Right lobe of liver (tissue), 6 donors: ENCODE measurements around the gene MCUB. TPM values are rescaled to one million over a fixed set of nuclear protein-coding genes. Genes with fewer than 3 reads are reported as not detected.
A peak's percentile ranks its signal among the peaks of the same experiment; 100 is the strongest.

ENCODE experiments used
- ATAC-seq, 4 donors: fragments of 200-7000 bp; cut with Tn5 transposase; one replicate each; pipeline ENCODE4 v1.9.1; 2020; ENCODE audit warnings: mild to moderate bottlenecking in 4 of 4, moderate library complexity in 4 of 4
- DNase-seq, 3 donors: peaks; one replicate each; pipeline ENCODE4 v3.0.0-alpha.2; 2020
- H3K27ac ChIP-seq, 3 donors: fragments of 200-600 bp; one replicate each; pipeline ENCODE4 v1.8.0; 2022
- H3K27me3 ChIP-seq, 2 donors: fragments of 200-600 bp; one replicate each; pipeline ENCODE4 v1.8.0; 2022
- H3K36me3 ChIP-seq, 4 donors: fragments of 200-600 bp; sonication (generic) in 1 of 4; one replicate each; pipeline versions ENCODE4 v1.5.1 to v1.8.0; 2017 to 2022; ENCODE audit warnings: control low read depth in 1 of 4
- H3K4me1 ChIP-seq, 4 donors: fragments of 200-600 bp; sonication (generic) in 1 of 4; one replicate each; pipeline versions ENCODE4 v1.5.1 to v1.8.0; 2017 to 2022; ENCODE audit warnings: control low read depth in 1 of 4
- H3K4me3 ChIP-seq, 3 donors: fragments of 200-600 bp; one replicate each; pipeline ENCODE4 v1.8.0; 2022
- H3K9me3 ChIP-seq, 4 donors: fragments of 200-600 bp; sonication (generic) in 1 of 4; one replicate each; pipeline versions ENCODE4 v1.5.1 to v1.8.0; 2017 to 2022; ENCODE audit warnings: control low read depth in 1 of 4
- CTCF ChIP-seq, 4 donors: fragments of 200-600 bp in 3 of 4; fragments of 450-650 bp in 1 of 4; IDR thresholded peaks; one replicate each; pipeline versions ENCODE4 v1.5.1 to v1.8.0; 2016 to 2022; ENCODE audit warnings: antibody characterized with exemption in 4 of 4, mild to moderate bottlenecking in 2 of 4
- POLR2A ChIP-seq: fragments of 450-650 bp; IDR thresholded peaks from one replicate; pipeline ENCODE4 v1.6.1; 2017; ENCODE audit warnings: antibody characterized with exemption, mild to moderate bottlenecking
- WGBS: methylation state at CpG from one replicate; pipeline ENCODE4 v1.1.6; 2018; ENCODE audit warnings: low coverage, low lambda C conversion rate; ENCODE audit not compliant: insufficient coverage; ENCODE audit errors: missing lambda C conversion rate; 5-methylcytosine and 5-hydroxymethylcytosine counted together
- intact Hi-C, 2 donors: fragments of 100-400 bp; cut with DNase I; formaldehyde crosslinking; loops; one replicate each; pipeline versions ENCODE4 v1.11.2 to v1.14.1; 2022
- total RNA-seq, 6 experiments: library from RNA; depleted of rRNA in 2 of 6; stranded (reverse); fragments of >200 nt in 2 of 6; fragmentation: NEBNext Ultra II Directional in 3 of 6; extraction: Animal tissue kit (Norgen Biotek cat#: 25700) in 3 of 6; gene quantifications; one replicate each; pipeline versions ENCODE4 v1.1.0 to v1.2.4, GENCODE V29; 2016 to 2023
- donor health status: DM: no; HTN: yes; CAD: no.
- donor health status: DM: no; HTN: no; CAD: no.
- donor health status: DM: no; HTN: no; CAD: no.
- donor health status: DM: no; HTN: yes; CAD: no.
- donor health status: DM: no; HTN: yes; CAD: no.

The MCUB gene
- total RNA-seq, 6 experiments from 2014 or later = 0.66 to 2.7 (median 1.3) TPM

DNA sequence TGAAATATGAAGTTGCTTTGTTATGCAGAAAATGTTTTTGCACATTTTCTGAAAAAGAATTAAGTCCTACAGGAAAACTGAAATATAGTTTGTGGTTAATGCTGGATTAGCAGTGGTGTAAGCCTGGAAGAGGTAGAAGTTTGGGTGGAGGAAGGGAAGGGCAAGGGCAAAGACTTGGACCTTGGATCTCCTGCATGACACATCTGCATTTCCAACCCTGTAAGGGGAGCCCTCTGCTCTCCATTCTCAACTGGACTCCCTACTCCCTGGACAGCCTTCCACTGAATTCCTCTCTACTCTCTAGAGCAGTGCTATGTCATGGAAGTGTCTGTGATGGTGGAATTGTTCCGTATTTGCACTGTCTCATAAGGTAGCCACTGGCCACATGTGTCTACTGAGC, 138.6 kb downstream of the MCUB start:
- DNase-seq = no peak
- H3K36me3 ChIP-seq = peaks cover 0 to 32% (median 2%) of the 10 kb centered on the region in 4 donors
- H3K4me1 ChIP-seq = peaks cover 0 to 28% (median 9%) of the 10 kb centered on the region in 4 donors
- intact Hi-C loops = loop anchor here in 1 of 2 donors (10.0 kb wide), 1 partner anchor 116 kb away; the partner anchor contains the start of gene GAR1
- no peak for ATAC-seq
- 100% methylated on average over 1 of the region's 1 CpG for WGBS
- H3K27me3 ChIP-seq = no peaks in the 10 kb centered on the region
- no peak overlapping the region for H3K4me3 ChIP-seq
- H3K27ac ChIP-seq = no peak overlapping the region
- no peaks in the 10 kb centered on the region for H3K9me3 ChIP-seq
- TF ChIP-seq POLR2A (no peak), CTCF (IDR thresholded peaks at IDR 0.05) (no peak)

DNA sequence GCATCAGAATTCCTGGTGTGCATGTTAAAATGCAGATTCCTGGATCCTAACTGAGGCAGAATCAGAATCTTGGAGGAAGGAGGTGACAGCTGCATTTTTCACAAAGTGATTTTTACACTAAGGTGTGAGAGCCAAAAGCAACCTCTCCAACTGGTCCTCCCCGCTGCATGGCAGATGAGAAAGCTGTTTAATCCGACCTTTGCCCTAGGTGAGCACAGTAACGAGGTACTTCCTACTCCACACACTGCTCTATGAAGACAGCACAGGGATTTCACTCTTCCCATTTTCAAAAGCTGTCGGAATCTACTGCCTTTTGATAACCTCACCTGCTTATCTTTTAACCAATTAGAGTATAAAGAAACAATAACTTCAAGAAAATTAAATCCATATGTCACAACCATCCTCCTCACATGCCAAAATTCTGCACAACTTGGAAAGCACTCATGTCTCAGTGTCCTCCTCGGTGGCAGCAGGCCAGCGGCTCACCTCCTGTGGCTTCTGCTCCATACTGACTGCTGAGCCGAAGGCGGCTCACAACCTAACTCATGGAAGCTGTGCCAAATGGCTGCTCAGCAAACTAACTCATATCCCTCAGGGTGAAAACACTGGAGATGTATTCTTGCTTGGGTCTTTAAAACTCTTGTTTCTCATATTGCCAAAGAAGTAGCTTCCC, 139.6 kb downstream of the MCUB start:
- H3K27ac ChIP-seq = no peak overlapping the region
- H3K9me3 ChIP-seq = no peaks in the 10 kb centered on the region
- DNase-seq (no peak), ATAC-seq (peak in 1 of 4 donors; percentile 30)
- peaks cover 0 to 23% (median 2%) of the 10 kb centered on the region in 4 donors for H3K36me3 ChIP-seq
- H3K4me3 ChIP-seq = no peak overlapping the region
- TF ChIP-seq CTCF (IDR thresholded peaks at IDR 0.05) = no peak
- no peak for TF ChIP-seq POLR2A
- intact Hi-C loops = loop anchor here in 1 of 2 donors (10.0 kb wide), 1 partner anchor 115 kb away; the partner anchor contains the start of gene GAR1
- no peaks in the 10 kb centered on the region for H3K27me3 ChIP-seq
- peaks cover 0 to 37% (median 13%) of the 10 kb centered on the region in 4 donors for H3K4me1 ChIP-seq
- WGBS = 47% methylated on average over 5 of the region's 8 CpGs

DNA sequence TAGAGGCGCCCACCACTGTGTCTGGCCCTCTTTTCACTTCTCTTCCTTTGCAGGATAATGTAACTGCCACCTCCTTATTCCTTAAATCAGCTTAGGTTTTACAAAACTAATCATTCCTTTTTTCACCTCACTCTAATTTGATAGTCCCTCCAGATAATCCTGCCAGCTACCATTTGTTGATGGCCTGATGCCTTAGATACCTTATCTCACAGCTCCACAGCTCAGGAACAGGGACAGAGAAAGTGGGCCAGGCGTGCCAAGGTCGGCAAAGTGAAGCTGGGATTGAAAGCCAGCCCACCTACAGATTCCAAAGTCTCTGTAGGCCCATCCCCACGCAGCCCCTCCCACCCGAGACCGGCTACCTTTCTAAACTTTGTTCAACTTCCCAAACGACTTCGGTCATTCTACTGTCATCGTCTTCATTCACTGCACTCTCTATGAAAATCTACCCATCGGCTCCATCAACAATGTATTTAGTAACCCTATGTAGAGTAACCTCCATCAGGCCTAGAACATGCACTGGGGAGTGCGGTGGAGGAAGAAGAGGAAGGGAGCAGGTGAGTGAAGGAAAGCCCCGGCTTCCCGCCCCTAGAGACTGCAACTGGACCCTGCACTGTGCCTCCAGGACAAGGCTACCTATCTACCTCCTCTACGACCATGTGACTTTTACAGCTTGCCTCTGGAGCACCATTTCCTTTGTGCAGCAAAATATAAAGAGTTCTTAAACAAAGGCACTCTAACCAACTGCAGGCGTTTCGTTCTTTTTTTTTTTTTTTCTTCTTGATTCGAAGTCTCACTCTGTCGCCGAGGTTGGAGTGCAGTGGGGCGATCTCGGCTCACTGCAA, 141.7 kb downstream of the MCUB start:
- intact Hi-C loops = no loop called here

More for the DNA sequence above, 141.7 kb downstream of the MCUB start:
- peaks cover 0 to 38% (median 14%) of the 10 kb centered on the region in 4 donors for H3K4me1 ChIP-seq
- H3K4me3 ChIP-seq = peak overlapping the region; percentile 63 to 85 (median 69)
- H3K36me3 ChIP-seq = peaks cover 0 to 10% (median 2%) of the 10 kb centered on the region in 4 donors
- ATAC-seq = no peak
- TF ChIP-seq CTCF (IDR thresholded peaks at IDR 0.05) (no peak), POLR2A (no peak)
- H3K9me3 ChIP-seq = no peaks in the 10 kb centered on the region
- no peaks in the 10 kb centered on the region for H3K27me3 ChIP-seq
- no peak for DNase-seq
- peak overlapping the region; percentile 47 to 80 (median 80) for H3K27ac ChIP-seq
- 40% methylated on average over 21 of the region's 21 CpGs for WGBS
